Measurements from ENCODE around the gene NIPAL3.
"Not testable (repeated sequence)": the region's sequence is repeated elsewhere in the genome, so short reads cannot be mapped to it uniquely, and the experiment has no call there.

The NIPAL3 gene

GRCh38 chr1:24517898-24518297 lies 102.3 kb downstream of the NIPAL3 start:
- H3F3A ChIP-seq (ENCODE audit: insufficient read depth): no peaks in the 10 kb centered on the region
- H3K79me2 ChIP-seq (ENCODE audit: insufficient read depth, low read length): no peaks in the 10 kb centered on the region
- no peaks in the 10 kb centered on the region for H3K36me3 ChIP-seq (ENCODE audit: low read length)
- H3K9ac ChIP-seq (ENCODE audit: low read length): no peak overlapping the region
- H4K20me1 ChIP-seq (ENCODE audit: low read depth, low read length): no peaks in the 10 kb centered on the region
- no peak overlapping the region for H2AFZ ChIP-seq (ENCODE audit: low read depth, low read length, severe bottlenecking)
- no peaks in the 10 kb centered on the region for H3K9me3 ChIP-seq (ENCODE audit: insufficient read depth, low read length)
- TF ChIP-seq, protein P1, sequence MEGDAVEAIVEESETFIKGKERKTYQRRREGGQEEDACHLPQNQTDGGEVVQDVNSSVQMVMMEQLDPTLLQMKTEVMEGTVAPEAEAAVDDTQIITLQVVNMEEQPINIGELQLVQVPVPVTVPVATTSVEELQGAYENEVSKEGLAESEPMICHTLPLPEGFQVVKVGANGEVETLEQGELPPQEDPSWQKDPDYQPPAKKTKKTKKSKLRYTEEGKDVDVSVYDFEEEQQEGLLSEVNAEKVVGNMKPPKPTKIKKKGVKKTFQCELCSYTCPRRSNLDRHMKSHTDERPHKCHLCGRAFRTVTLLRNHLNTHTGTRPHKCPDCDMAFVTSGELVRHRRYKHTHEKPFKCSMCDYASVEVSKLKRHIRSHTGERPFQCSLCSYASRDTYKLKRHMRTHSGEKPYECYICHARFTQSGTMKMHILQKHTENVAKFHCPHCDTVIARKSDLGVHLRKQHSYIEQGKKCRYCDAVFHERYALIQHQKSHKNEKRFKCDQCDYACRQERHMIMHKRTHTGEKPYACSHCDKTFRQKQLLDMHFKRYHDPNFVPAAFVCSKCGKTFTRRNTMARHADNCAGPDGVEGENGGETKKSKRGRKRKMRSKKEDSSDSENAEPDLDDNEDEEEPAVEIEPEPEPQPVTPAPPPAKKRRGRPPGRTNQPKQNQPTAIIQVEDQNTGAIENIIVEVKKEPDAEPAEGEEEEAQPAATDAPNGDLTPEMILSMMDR (IDR thresholded peaks at IDR 0.05; ENCODE audit: insufficient read depth, low read length, poor library complexity, severe bottlenecking): no peak
- no peak for TF ChIP-seq EZH2phosphoT487 (conservative IDR thresholded peaks at IDR 0.05; ENCODE audit: low read length)
- H3K4me2 ChIP-seq (ENCODE audit: low read depth, low read length, poor library complexity, severe bottlenecking): no peak overlapping the region
- H3K9me2 ChIP-seq (replicated peaks; ENCODE audit: insufficient read depth, low read length): no peaks in the 10 kb centered on the region
- no peak overlapping the region for H3K4me3 ChIP-seq (ENCODE audit: insufficient read depth, low read length, poor library complexity, severe bottlenecking)
- H3K27me3 ChIP-seq (ENCODE audit: low read length): no peaks in the 10 kb centered on the region
- H3K27ac ChIP-seq (ENCODE audit: low read depth, low read length): no peak overlapping the region

GRCh38 chr1:24520282-24520681 lies 104.7 kb downstream of the NIPAL3 start:
- H3K36me3 ChIP-seq (ENCODE audit: low read length); H3K9me2 ChIP-seq (replicated peaks; ENCODE audit: insufficient read depth, low read length); H3K27me3 ChIP-seq (ENCODE audit: low read length); H3K9me3 ChIP-seq (ENCODE audit: insufficient read depth, low read length); H3K4me2 ChIP-seq (ENCODE audit: low read depth, low read length, poor library complexity, severe bottlenecking); H3K79me2 ChIP-seq (ENCODE audit: insufficient read depth, low read length); H3K27ac ChIP-seq (ENCODE audit: low read depth, low read length); H3K9ac ChIP-seq (ENCODE audit: low read length); H3F3A ChIP-seq (ENCODE audit: insufficient read depth); H4K20me1 ChIP-seq (ENCODE audit: low read depth, low read length); H2AFZ ChIP-seq (ENCODE audit: low read depth, low read length, severe bottlenecking); H3K4me3 ChIP-seq (ENCODE audit: insufficient read depth, low read length, poor library complexity, severe bottlenecking): not testable (repeated sequence)

Measured in SU-DHL-6 (cell line).